GM19455 (cell line): ENCODE results near the gene OR5AU1.
A peak's percentile ranks its signal among the peaks of the same experiment; 100 is the strongest.
"Not testable (repeated sequence)": the region's sequence is repeated elsewhere in the genome, so short reads cannot be mapped to it uniquely, and the experiment has no call there.

ENCODE experiments used
- ATAC-seq: cut with Tn5 transposase; IDR thresholded peaks from one replicate; pipeline ENCODE4 v1.9.1; 2021; ENCODE audit not compliant: unreplicated experiment

OR5AU1 gene

GRCh38 chr14:21182166-21182565 is 26.3 kb upstream of the OR5AU1 start:
- no peak for ATAC-seq

- no peak for ATAC-seq
Measured at GRCh38 chr14:21171128-21171527, 15.3 kb upstream of the OR5AU1 start.

- no peak for ATAC-seq
Measured at GRCh38 chr14:21169573-21169972, 13.7 kb upstream of the OR5AU1 start.

- no peak for ATAC-seq
Measured at GRCh38 chr14:21168055-21168454, 12.2 kb upstream of the OR5AU1 start.

- ATAC-seq = not testable (repeated sequence)
Measured at GRCh38 chr14:21165670-21166069, 9.8 kb upstream of the OR5AU1 start.

- not testable (repeated sequence) for ATAC-seq
Measured at GRCh38 chr14:21165002-21165605, 9.2 kb upstream of the OR5AU1 start.

- ATAC-seq = no peak
Measured at GRCh38 chr14:21163871-21164291, 8.0 kb upstream of the OR5AU1 start.

- ATAC-seq = no peak
Measured at GRCh38 chr14:21162081-21162480, 6.2 kb upstream of the OR5AU1 start.

- ATAC-seq = no peak
Measured at GRCh38 chr14:21160061-21160610, 4.3 kb upstream of the OR5AU1 start.

GRCh38 chr14:21158175-21158574 is 2.3 kb upstream of the OR5AU1 start:
- ATAC-seq = not testable (repeated sequence)

- no peak for ATAC-seq
Measured at GRCh38 chr14:21149641-21150367, 6.1 kb downstream of the OR5AU1 start.

- ATAC-seq = no peak
Measured at GRCh38 chr14:21145437-21145836, 10.4 kb downstream of the OR5AU1 start.

- no peak for ATAC-seq
Measured at GRCh38 chr14:21142357-21142756, 13.5 kb downstream of the OR5AU1 start.

GRCh38 chr14:21136024-21136423 is 19.8 kb downstream of the OR5AU1 start:
- ATAC-seq = no peak

- no peak for ATAC-seq
Measured at GRCh38 chr14:21133901-21134300, 22.0 kb downstream of the OR5AU1 start.

- ATAC-seq = no peak
Measured at GRCh38 chr14:21123429-21123828, 32.4 kb downstream of the OR5AU1 start.

GRCh38 chr14:21121122-21121521 is 34.7 kb downstream of the OR5AU1 start:
- ATAC-seq = no peak

GRCh38 chr14:21120686-21121085 is 35.2 kb downstream of the OR5AU1 start:
- no peak for ATAC-seq

GRCh38 chr14:21118933-21119332 is 36.9 kb downstream of the OR5AU1 start:
- ATAC-seq = no peak

GRCh38 chr14:21113369-21113768 is 42.5 kb downstream of the OR5AU1 start:
- no peak for ATAC-seq

- ATAC-seq = no peak
Measured at GRCh38 chr14:21112255-21112654, 43.6 kb downstream of the OR5AU1 start.

- ATAC-seq = peak; percentile 62
Measured at GRCh38 chr14:21109377-21110138, 46.3 kb downstream of the OR5AU1 start.
